ENCODE measurements around the gene ELP4.
"Not testable (repeated sequence)": the region's sequence is repeated elsewhere in the genome, so short reads cannot be mapped to it uniquely, and the experiment has no call there.

The ELP4 gene

DNA sequence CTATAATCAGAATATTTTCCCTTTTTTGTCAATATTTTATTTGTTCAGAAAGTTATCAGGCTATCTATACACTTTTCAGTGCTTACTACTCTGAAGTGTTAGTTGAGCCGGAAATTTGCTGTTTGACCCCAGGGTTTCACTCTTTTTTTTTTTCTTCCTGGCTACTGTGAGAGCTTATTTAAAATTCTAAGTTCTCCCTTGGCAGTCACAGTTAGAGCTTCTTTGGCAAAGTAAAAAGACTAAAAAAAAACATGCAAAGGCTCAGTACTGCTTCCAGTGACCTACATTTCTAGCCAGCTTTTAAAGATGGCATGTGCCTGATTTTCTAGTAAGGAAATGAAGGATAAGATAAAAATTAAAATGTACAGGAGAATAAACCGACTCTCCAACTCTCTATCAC is 48.4 kb downstream of the ELP4 start:
- no peak for DNase-seq

DNA sequence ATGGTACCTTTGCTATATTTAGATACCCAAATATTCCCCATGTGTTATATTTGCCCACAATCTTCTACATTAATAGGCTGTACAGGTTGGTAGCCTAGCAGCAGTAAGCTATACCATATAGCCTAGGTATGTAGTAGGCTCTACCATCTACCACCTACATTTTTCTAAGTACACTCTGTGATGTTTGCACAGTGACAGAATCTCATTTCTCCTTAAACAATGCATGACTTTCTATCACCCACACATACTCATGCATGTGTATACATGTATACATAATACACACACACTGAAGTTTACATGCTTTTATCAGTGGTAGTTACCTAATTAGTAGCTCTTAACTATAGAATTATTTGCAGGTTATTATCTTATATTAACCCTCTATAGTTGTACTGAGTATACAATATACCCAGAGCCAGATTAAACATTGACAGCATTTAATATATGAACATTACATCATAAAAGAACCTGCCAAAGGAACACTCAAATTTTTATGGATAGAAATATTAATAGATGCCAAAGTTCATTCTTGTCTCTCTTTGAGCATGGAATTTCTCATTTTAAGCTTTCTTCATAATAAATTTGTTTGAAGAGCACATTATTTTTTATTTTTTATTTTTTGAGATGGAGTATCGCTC is 51.4 kb downstream of the ELP4 start:
- no peak for DNase-seq

DNA sequence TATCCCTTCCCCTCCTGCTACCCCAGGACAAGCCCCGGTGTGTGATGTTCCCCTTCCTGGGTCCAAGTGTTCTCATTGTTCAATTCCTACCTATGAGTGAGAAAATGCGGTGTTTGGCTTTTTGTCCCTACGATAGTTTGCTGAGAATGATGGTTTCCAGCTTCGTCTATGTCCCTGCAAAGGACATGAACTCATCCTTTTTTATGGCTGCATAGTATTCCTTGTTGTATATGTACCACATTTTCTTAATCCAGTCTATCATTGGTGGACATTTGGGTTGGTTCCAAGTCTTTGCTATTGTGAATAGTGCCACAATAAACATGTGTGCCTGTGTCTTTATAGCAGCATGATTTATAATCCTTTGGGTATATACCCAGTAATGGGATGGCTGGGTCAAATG is 55.0 kb downstream of the ELP4 start:
- not testable (repeated sequence) for DNase-seq

GRCh38 chr11:31574133-31574532 is 64.6 kb downstream of the ELP4 start:
- not testable (repeated sequence) for DNase-seq

- DNase-seq, result not testable (repeated sequence)
These were observed 66.2 kb downstream of the ELP4 start for GRCh38 chr11:31575764-31576163.

- DNase-seq, result not testable (repeated sequence)
These were observed 69.8 kb downstream of the ELP4 start for GRCh38 chr11:31579412-31579811.

DNA sequence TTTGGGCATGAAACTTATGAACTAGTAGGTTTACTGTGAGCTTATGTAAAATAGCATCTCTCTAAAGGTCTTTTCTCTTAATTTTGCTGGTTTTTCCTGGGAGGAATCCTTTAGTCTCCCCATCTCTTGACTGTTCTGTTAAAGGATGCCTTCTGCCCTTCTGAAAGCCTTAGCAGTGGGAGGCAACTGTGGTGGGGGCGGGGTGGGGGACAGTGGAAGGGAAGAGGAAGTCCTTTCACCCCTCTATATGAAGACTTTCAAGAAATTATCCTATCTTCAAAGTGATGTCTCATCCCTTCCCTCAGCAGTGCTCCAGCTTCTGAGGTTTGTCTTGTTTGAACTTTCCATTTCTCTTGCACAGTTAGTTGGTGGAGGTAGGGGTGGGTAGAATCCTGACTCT is 73.1 kb downstream of the ELP4 start:
- no peak for DNase-seq

DNA sequence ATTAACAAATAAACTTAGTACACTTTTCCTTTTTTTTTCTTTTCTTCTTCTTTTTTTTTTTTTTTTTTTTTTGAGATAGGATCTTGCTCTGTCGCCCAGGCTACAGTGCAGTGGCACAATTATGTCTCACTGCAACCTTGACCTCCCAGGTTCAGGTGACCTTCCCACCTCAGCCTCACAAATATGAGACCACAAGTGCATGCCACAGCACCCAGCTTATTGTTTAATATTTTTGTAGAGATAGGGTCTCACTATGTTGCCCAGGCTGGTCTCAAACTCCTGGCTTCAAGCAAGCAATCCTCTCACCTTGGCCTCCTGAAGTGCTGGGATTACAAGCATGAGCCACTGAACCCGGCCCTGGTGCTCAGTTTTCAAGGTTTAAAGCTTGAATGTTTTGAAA is 88.9 kb downstream of the ELP4 start:
- DNase-seq, result no peak

DNA sequence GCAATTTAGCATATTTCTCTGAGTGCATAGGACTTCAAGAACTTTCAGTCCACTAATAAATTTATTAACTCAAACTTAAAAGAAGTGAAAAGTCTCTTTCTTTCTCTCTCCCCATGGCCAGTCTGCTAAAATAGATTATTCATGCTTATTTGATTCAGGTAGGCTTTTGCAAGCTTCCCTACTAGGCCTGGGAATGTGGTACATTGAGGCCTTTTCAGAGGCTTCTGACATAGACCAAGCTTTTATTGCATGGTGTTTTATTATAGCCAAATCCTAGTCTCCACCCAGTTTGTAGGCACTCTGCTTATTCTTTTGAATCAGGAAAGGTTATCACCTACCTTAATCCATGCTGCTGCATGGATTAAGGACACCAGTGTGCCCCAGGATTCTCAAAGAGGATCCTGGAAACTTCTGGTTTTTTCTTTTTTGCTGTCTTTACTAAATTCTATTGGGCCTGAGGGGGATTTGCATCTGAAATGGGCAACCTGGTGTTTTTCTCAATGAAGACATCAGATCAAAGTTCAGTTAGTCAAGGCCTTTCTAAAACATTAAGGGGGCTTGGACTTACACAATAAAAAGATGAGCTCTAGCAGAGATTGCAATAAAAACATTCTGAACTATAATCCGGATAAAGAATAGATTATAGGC is 92.2 kb downstream of the ELP4 start:
- no peak for DNase-seq

GRCh38 chr11:31606893-31607292 is 97.3 kb downstream of the ELP4 start:
- no peak for DNase-seq

DNA sequence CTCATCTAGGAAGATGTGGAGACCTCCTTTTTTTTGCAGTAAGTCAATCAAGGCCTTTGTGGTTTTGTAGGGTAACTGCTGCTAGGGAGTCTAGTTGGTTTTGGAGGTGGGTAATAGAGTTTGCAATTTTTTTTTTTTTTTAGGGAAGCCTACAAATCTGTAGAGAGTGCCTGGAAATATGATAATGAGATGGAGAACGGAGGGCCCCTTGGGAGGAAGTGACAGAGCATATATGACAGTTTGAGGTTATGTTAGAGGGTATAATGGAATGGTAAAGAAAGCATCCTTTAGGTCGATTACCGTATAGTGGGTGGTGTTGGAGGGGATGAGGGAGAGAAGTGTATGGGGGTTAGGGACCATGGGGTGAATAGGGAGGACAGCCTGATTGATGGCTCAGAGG is 98.3 kb downstream of the ELP4 start:
- no peak for DNase-seq

GRCh38 chr11:31608995-31609394 is 99.4 kb downstream of the ELP4 start:
- no peak for DNase-seq

GRCh38 chr11:31610544-31610943 is 101.0 kb downstream of the ELP4 start:
- DNase-seq, result no peak

GRCh38 chr11:31617246-31617645 is 107.7 kb downstream of the ELP4 start:
- no peak for DNase-seq

- DNase-seq, result no peak
These were observed 110.4 kb downstream of the ELP4 start for GRCh38 chr11:31619980-31620379.

DNA sequence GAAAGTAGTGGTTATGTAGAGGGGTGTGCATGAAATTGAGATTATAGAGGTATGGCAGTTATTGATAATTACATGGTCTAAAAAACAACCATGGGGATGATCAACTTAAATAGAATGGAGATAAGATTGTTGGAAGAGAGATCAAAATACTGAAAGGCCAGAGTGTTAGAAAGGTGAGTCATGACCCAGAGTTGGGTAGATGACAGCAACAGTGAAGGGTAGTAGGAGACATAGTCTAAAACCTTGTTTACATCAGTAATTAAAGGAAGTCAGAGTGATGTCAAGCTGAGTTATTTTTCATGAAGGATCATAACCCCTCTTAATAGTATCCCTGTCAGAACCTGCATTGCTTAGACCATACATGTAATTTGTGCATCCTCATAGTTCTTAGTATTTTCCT is 110.9 kb downstream of the ELP4 start:
- DNase-seq, result no peak

GRCh38 chr11:31625868-31626267 is 116.3 kb downstream of the ELP4 start:
- DNase-seq, result no peak

DNA sequence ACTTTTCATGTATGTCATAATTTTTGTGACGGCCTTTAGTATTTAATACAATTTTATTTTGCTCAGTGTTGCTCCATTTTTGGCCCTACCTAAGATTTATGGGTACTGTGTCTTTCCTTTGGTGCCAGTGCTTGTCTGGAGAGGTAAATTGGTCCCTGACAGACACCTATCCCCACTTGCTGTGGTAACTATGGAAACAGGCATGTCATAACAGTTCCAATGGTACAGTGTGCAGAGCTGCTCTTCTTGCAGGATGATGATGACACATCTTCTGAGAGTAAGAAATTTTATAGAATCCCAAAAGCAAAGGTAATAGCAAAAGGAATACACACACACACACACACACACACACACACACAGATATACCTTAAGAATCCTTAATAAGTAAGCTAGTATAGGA is 118.5 kb downstream of the ELP4 start:
- DNase-seq, result no peak

- no peak for DNase-seq
These were observed 127.4 kb downstream of the ELP4 start for GRCh38 chr11:31636983-31637382.

DNA sequence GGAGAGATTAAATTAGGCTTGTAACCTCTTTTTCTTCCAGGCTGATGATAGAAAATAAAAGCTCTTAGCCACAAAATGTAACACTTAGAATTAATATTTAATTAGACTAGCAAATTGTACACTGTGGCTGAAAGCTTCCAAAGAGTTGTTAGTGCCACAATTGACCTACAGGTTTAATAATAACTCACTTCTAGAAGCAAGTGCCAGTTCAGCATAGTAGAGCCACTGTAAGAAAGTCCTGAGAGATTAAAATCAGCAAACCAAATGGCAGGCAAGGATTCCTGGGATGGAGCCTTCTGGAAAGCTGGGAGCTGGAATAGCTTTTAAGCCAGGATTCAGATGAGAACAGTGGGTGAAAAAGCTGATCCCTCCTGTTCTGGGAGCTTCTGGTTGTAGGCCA is 131.0 kb downstream of the ELP4 start:
- no peak for DNase-seq

DNA sequence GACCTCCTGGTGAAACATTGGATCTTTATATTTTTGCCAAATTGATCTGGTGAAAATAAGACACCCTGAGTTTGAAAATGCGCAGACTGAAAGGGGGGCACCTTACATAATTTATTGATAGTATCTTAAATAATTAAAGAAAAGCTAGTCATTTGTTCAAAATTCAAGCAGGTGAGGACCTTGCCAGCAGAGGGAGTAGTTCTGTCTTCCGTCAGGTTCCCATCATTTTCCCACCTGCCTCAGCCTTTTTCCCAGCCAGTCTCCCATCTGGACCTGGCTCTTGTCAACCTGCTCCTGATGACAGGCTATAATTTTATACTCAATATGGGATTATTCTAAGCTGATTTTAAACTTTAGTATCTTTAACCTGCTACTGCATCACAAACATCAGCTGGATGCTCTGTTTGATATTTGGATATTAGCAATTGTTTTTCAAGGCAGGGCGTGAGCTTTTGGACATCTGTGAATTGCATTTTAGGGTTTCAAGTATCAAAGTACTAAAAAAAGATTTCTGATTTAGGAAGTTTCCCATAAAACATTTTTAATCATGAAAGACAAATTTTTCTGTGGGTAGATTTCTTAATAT is 132.0 kb downstream of the ELP4 start:
- peak; percentile 42 for DNase-seq

DNA sequence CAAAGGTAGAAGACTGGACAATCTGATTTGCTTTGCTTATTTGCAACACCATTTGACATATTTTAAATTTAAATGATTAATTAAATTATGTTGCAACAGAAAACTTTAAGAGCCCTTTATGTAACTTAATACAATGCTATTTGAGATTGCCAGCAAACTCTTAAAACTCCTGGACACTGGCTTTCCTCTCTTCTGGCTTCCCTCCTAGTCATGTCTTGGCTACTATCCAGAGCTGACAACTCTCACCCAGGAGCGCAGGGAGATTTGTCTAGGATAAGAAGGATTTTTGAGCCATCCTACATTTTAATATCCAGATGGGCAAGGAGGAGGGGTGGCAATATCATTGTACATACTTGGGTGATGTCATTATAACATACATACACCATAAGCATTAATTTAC is 134.3 kb downstream of the ELP4 start:
- peak; percentile 66 for DNase-seq

DNA sequence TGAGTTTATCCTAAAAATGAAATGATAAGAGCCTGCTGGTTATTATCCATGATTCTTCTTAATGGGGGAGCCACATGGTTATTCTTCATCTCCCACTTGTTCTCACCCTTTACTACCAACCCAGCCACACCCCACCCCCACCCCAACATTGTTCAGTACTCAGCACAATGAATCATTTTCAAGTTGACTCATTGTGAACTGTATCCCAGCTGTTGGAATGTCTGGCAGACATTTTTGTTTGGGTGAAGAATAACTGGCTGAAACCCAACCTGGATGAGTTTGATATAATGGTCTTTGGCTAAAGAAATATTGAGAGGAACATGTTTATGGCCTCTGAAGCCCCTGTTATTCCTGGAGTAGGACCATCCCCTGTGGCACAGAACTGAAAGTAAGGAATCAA is 136.2 kb downstream of the ELP4 start:
- DNase-seq, result peak; percentile 86

GRCh38 chr11:31646216-31646615 is 136.6 kb downstream of the ELP4 start:
- no peak for DNase-seq
